Testis (tissue), 3 donors: ENCODE measurements around the gene NUDT22. TPM values are rescaled to one million over a fixed set of nuclear protein-coding genes. Genes with fewer than 3 reads are reported as not detected.
A peak's percentile ranks its signal among the peaks of the same experiment; 100 is the strongest.
"Not testable (repeated sequence)": the region's sequence is repeated elsewhere in the genome, so short reads cannot be mapped to it uniquely, and the experiment has no call there.

Experiments
- DNase-seq: peaks from one replicate; pipeline ENCODE4 v3.0.0-alpha.2; 2019
- H3K27ac ChIP-seq, 2 donors: fragments of 200-600 bp; sonication (generic); one replicate each; pipeline ENCODE4 v1.5.1; 2019
- H3K27me3 ChIP-seq: fragments of 200-600 bp; sonication (generic); one replicate; pipeline ENCODE4 v1.5.1; 2019
- H3K36me3 ChIP-seq: fragments of 200-600 bp; sonication (generic); one replicate; pipeline ENCODE4 v1.5.1; 2017; ENCODE audit warnings: low read depth; ENCODE audit errors: missing control alignments
- H3K4me1 ChIP-seq: fragments of 200-600 bp; sonication (generic); one replicate; pipeline ENCODE4 v1.5.1; 2019
- H3K4me3 ChIP-seq, 2 donors: fragments of 200-600 bp; sonication (generic); one replicate each; pipeline ENCODE4 v1.5.1; 2017 to 2019
- H3K9me3 ChIP-seq: fragments of 200-600 bp; sonication (generic); one replicate; pipeline ENCODE4 v1.5.1; 2017
- POLR2A ChIP-seq: fragments of 450-650 bp; IDR thresholded peaks from one replicate; pipeline ENCODE4 v1.6.1; 2017; ENCODE audit warnings: antibody characterized with exemption, mild to moderate bottlenecking, moderate library complexity
- WGBS, 2 donors: methylation state at CpG; one replicate each; pipeline ENCODE4 v1.1.5; 2018; 5-methylcytosine and 5-hydroxymethylcytosine counted together
- intact Hi-C: fragments of 100-400 bp; cut with DNase I; formaldehyde crosslinking; loops from one replicate; pipeline ENCODE4 v1.15.1; 2023; ENCODE audit warnings: low total_unique reads
- polyA plus RNA-seq: library from polyadenylated mRNA; stranded (reverse); fragments of 350-450 nt; fragmentation: Illumina TruSeq; extraction: RNeasy Lipid Tissue Mini Kit (QIAGEN cat#74804); gene quantifications from one replicate; pipeline ENCODE4 v1.2.3, GENCODE V29; 2014; ENCODE audit warnings: low read depth, low replicate concordance; ENCODE audit not compliant: insufficient read depth
- total RNA-seq, 2 donors: library from RNA; depleted of rRNA; stranded (reverse); fragments of >200 nt; gene quantifications; one replicate each; pipeline ENCODE4 v1.2.3, GENCODE V29; 2016
- TF ChIP-seq, protein P1 (sequence below), 3 experiments: fragments of 450-650 bp in 2 of 3; fragments of 200-600 bp in 1 of 3; sonication (generic) in 1 of 3; IDR thresholded peaks; one replicate each; pipeline ENCODE4 v1.5.1; 2016 to 2019; ENCODE audit warnings: antibody characterized with exemption in 3 of 3, mild to moderate bottlenecking in 2 of 3, moderate library complexity in 1 of 3

Gene NUDT22
- total and polyA plus RNA-seq, 3 donors from 2014 or later, result 19.0 to 52.7 (median 50.9) TPM

DNA sequence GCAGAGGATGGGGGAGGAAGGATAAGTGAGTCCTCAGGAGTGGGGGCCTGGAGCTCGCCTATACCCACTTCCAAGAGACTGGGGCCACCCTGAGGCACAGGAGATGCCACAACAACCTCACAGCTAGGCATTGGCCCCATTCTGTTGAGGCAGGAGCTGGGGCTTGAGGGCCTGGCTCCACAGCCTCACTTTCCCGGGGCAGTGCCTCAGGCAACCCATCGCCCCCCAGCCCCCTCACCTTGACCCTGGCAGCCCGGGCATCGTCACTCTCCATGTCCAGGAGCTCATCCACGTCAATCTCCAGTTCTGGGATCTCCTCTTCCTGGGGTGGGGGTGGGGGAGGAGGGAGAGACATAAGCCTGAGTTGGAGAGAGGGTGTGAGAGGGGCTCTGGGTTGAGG, 18.9 kb downstream of the NUDT22 start:
- no peaks in the 10 kb centered on the region for H3K9me3 ChIP-seq
- peaks cover 42% of the 10 kb centered on the region for H3K4me1 ChIP-seq
- no peaks in the 10 kb centered on the region for H3K27me3 ChIP-seq
- no peaks in the 10 kb centered on the region for H3K36me3 ChIP-seq
- TF ChIP-seq, protein P1, sequence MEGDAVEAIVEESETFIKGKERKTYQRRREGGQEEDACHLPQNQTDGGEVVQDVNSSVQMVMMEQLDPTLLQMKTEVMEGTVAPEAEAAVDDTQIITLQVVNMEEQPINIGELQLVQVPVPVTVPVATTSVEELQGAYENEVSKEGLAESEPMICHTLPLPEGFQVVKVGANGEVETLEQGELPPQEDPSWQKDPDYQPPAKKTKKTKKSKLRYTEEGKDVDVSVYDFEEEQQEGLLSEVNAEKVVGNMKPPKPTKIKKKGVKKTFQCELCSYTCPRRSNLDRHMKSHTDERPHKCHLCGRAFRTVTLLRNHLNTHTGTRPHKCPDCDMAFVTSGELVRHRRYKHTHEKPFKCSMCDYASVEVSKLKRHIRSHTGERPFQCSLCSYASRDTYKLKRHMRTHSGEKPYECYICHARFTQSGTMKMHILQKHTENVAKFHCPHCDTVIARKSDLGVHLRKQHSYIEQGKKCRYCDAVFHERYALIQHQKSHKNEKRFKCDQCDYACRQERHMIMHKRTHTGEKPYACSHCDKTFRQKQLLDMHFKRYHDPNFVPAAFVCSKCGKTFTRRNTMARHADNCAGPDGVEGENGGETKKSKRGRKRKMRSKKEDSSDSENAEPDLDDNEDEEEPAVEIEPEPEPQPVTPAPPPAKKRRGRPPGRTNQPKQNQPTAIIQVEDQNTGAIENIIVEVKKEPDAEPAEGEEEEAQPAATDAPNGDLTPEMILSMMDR (IDR thresholded peaks at IDR 0.05), result no peak
- no peak for TF ChIP-seq POLR2A
- intact Hi-C loops, result no loop called here
- no peak for DNase-seq
- WGBS, 2 donors, result 42% methylated on average over 6 of the region's 6 CpGs; no CpG with 5 or more reads in 1 of the 2 donors
- peak overlapping the region in 1 of 2 donors; percentile 75 for H3K27ac ChIP-seq
- no peak overlapping the region for H3K4me3 ChIP-seq

DNA sequence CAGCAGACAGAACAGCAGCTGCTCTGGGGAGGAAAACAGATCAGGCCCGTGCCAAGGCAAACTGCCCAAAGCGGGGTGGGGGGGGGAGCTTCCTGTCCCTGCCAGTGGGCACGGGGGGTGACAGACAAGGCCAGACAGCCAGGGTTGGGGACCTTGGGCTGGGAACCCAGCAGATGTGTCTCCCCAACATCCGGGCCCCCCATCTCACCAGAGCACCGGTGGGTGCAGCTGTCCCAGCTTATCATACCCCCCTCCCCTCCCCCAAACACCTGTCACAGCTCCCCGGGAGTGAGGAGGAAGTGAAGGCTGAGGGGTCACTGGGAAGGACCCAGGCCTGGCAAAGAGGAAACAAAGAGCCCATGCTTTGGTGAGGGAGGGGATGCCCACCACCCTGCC, 19.3 kb downstream of the NUDT22 start:
- no peak for DNase-seq
- TF ChIP-seq, protein P1 (IDR thresholded peaks at IDR 0.05), result no peak
- no peak for TF ChIP-seq POLR2A

DNA sequence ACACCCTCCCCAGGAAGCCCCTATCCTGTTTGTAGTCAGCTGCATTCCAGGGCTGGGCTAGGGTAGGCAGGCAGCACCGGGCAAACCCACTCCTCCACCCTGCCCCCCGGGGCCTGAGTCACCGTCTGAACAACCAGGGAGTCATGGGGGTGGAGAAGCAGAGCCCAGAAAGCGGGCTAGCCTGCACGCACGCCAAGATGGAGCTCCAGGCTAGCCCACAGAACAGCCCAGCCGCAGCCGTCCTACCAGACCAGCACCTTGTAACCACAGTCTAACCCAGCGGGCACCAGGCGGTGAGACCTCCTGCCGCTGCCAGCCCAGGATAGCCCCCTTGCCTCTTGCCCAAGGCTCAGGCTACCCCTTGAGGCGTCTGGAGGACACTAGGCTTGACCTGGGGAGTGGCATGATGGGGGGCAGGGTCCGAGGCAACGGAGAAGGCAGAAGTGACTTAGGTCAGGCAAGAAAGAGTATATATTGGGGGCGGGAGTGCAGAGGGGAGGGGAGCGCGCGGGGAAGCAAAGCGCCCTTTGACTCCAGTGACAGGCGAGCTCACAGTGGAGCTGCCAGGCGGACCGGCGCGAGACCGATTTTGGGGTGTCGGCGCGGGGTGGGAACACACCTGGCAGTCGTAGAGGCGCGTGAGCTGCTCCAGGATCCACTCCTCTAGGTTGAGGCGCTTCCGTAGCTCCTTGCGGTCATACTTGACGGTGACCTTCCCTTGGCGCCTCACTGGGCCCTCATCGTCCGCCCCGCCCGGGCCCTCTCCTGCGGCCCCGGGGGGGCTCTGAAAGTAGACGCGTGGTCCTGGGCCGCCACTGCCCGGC, 19.9 kb downstream of the NUDT22 start:
- Histone ChIP-seq H3K4me3 (peak overlapping the region; percentile 47 to 60), H3K4me1 (peaks cover 45% of the 10 kb centered on the region)
- intact Hi-C loops, result no loop called here

More for the DNA sequence above, 19.3 kb downstream of the NUDT22 start:
- H3K4me3 ChIP-seq, result peak overlapping the region; percentile 47 to 60
- no peaks in the 10 kb centered on the region for H3K36me3 ChIP-seq
- H3K9me3 ChIP-seq, result no peaks in the 10 kb centered on the region
- 5 to 28% methylated on average over 3 to 6 of the region's 6 CpGs for WGBS, 2 donors
- intact Hi-C loops, result no loop called here
- peak overlapping the region; percentile 24 to 75 for H3K27ac ChIP-seq
- no peaks in the 10 kb centered on the region for H3K27me3 ChIP-seq
- H3K4me1 ChIP-seq, result peaks cover 41% of the 10 kb centered on the region

DNA sequence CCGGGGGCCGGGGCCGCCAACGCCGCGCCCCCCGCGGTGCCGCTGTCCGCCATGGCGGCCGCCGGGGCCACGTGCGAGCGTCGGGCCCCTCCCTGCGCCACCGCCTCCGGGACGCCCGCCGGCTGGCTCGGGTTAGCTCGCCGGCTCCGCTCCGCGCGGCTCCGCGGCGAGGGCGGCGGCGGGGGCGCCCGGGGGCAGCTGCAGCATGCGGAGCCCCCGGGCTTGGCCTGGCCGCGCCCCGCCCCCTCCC, 20.5 kb downstream of the NUDT22 start:
- intact Hi-C loops, H3K9me3 ChIP-seq, H3K36me3 ChIP-seq, H3K27me3 ChIP-seq, DNase-seq: not testable (repeated sequence)
- Histone ChIP-seq H3K27ac (peak overlapping the region in 1 of 2 donors; percentile 68), H3K4me1 (peaks cover 45% of the 10 kb centered on the region), H3K4me3 (peak overlapping the region; percentile 47 to 60)
- 1% methylated on average over 26 of the region's 43 CpGs; no CpG with 5 or more reads in 1 of the 2 donors for WGBS, 2 donors

More for the DNA sequence above, 19.9 kb downstream of the NUDT22 start:
- H3K36me3 ChIP-seq, result no peaks in the 10 kb centered on the region
- H3K27ac ChIP-seq, result peak overlapping the region; percentile 24 to 75
- no peak for TF ChIP-seq POLR2A
- TF ChIP-seq, protein P1 (IDR thresholded peaks at IDR 0.05), result no peak
- no peaks in the 10 kb centered on the region for H3K9me3 ChIP-seq
- DNase-seq, result peak; percentile 50
- H3K27me3 ChIP-seq, result no peaks in the 10 kb centered on the region
- 2 to 3% methylated on average over 24 to 46 of the region's 46 CpGs for WGBS, 2 donors

DNA sequence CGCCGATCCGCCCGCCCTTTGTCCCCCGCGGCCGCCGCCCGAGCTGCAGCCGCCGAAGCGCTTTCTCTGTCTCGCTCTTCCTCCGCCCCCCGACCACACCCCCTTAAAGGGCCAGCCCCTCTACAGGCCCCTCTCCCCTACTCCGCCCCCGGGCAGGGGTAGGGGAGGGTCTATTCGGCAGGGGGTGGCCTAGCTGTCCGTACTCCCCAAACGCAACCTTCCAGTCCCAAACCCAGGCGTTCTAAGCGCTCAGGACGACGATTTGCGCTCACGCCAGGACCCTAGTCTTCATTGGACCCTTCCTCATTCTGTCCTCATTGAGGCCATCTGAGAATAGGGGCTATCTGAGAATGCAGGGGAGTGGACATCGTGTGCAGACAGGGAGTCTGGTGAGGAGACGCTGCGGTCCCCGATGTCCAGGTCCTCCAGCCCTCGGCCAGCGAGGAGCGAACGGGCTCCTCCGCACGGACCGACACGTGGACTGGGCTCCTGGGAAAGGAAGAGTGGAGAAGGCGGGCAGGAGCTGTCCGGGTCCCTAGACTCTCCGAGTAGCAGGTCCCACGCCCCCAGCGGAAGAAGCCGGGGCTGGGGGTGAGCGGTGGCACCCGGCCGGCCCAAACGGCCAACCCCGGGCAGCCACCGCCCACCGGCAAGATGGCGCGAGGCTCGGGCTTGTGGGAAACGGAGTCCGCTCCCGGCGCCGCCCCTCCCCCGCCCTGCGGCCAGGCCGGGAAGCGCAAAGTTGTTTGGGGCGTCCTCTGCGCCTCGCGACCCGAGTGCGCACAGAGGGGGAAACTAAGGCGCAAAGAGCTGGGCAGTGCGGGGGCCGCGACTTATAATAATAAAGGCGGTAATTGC, 21.0 kb downstream of the NUDT22 start, which contains the start of gene PPP1R14B:
PPP1R14B (minus strand) TSS at position 73 of the 858 bp plus-strand sequence. CDS start 270 bp downstream, outside the sequence.
- H3K4me1 ChIP-seq, result peaks cover 47% of the 10 kb centered on the region
- no peaks in the 10 kb centered on the region for H3K27me3 ChIP-seq
- TF ChIP-seq, protein P1 (IDR thresholded peaks at IDR 0.05), result peak in 2 of 3 experiments; percentile 20 to 33
- TF ChIP-seq POLR2A, result no peak
- peak; percentile 87 for DNase-seq
- H3K27ac ChIP-seq, result peak within 1 kb of the TSS; percentile 75
- peak within 1 kb of the TSS; percentile 47 to 80 for H3K4me3 ChIP-seq
- WGBS, 2 donors, result 0 to 1% methylated on average over 34 to 53 of the region's 74 CpGs
- H3K36me3 ChIP-seq, result no peaks in the 10 kb centered on the region
- intact Hi-C loops, result no loop called here
- no peaks in the 10 kb centered on the region for H3K9me3 ChIP-seq
